Activated CD4-positive, alpha-beta T cell treated with anti-CD3 and anti-CD28 coated beads, Interleukin-2, amount 50 U/mL, for 4 hours (primary cell): ENCODE results near the gene GAK.

ENCODE experiments used
- DNase-seq, 2 experiments: peaks; one replicate each; pipeline ENCODE4 v3.0.0-alpha.2; 2020

Gene GAK

GRCh38 chr4:867526-868250 is 64.4 kb downstream of the GAK start:
- no peak for DNase-seq

- DNase-seq = no peak
Observed at GRCh38 chr4:866761-867390, 65.2 kb downstream of the GAK start.

- DNase-seq = no peak
Observed at GRCh38 chr4:866068-866760, 65.9 kb downstream of the GAK start.

- DNase-seq = no peak
Observed at GRCh38 chr4:865572-865971, 66.5 kb downstream of the GAK start.

GRCh38 chr4:865121-865465 is 67.0 kb downstream of the GAK start:
- no peak for DNase-seq

GRCh38 chr4:864456-865120 is 67.5 kb downstream of the GAK start:
- DNase-seq = no peak

GRCh38 chr4:860561-860960 is 71.6 kb downstream of the GAK start:
- no peak for DNase-seq

GRCh38 chr4:859496-859895 is 72.6 kb downstream of the GAK start:
- no peak for DNase-seq

GRCh38 chr4:858831-859451 is 73.2 kb downstream of the GAK start:
- DNase-seq = no peak

GRCh38 chr4:858041-858481 is 74.1 kb downstream of the GAK start:
- DNase-seq = no peak

- no peak for DNase-seq
Observed at GRCh38 chr4:857461-857860, 74.7 kb downstream of the GAK start.

- DNase-seq = no peak
Observed at GRCh38 chr4:856225-856901, 75.8 kb downstream of the GAK start.

GRCh38 chr4:855880-856224 is 76.3 kb downstream of the GAK start:
- no peak for DNase-seq

GRCh38 chr4:854356-854755 is 77.8 kb downstream of the GAK start:
- no peak for DNase-seq

- DNase-seq = no peak
Observed at GRCh38 chr4:853416-853781, 78.7 kb downstream of the GAK start.

GRCh38 chr4:851701-852430 is 80.2 kb downstream of the GAK start:
- DNase-seq = no peak

GRCh38 chr4:850323-850945 is 81.7 kb downstream of the GAK start:
- no peak for DNase-seq

GRCh38 chr4:849478-850175 is 82.5 kb downstream of the GAK start:
- DNase-seq = no peak

GRCh38 chr4:848803-849477 is 83.2 kb downstream of the GAK start:
- no peak for DNase-seq

- DNase-seq = no peak
Observed at GRCh38 chr4:848307-848691, 83.8 kb downstream of the GAK start.
